A673 (cell line): ENCODE results near the gene GMPPB.
A peak's percentile ranks its signal among the peaks of the same experiment; 100 is the strongest.

Experiments
- EZH2 ChIP-seq: fragments of 200-600 bp; sonication (generic); IDR thresholded peaks from 2 replicates; pipeline ENCODE4 v1.6.1; 2017; ENCODE audit warnings: borderline replicate concordance, low read depth, mild to moderate bottlenecking, mixed read lengths, antibody characterized with exemption, low read length; ENCODE audit not compliant: poor library complexity, severe bottlenecking
- TF ChIP-seq, protein P1 (sequence below): fragments of 300-800, 200-600 bp; sonication (generic); conservative IDR thresholded peaks from 2 replicates; pipeline ENCODE4 v1.5.1; 2017; ENCODE audit warnings: low read depth, mild to moderate bottlenecking, antibody characterized with exemption, low read length, moderate library complexity, mixed read lengths

DNA sequence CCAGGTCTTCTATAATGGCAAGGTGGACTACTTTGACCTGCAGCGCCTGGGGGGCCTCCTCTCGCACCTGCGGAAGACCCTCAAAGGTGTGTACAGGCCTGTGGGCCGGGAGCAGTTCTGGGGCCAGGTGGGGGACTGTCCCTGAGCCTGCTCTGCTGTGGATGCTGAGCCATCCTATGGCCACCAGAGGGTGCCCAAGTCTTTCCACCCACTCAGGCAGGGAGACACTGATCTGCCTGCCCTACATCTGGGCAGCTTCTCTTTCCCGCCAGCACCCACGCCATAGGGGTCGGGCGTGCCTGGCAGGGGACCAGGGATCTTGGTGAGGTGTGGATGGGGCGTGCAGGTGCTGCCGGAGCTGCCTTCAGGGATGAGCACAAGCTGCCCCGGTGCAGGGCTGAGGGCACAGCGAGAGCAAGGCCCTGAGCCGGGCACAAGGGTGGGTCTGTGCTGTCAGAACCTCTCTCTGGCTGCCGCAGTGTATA is 20.3 kb downstream of the GMPPB start:
- TF ChIP-seq, protein P1, sequence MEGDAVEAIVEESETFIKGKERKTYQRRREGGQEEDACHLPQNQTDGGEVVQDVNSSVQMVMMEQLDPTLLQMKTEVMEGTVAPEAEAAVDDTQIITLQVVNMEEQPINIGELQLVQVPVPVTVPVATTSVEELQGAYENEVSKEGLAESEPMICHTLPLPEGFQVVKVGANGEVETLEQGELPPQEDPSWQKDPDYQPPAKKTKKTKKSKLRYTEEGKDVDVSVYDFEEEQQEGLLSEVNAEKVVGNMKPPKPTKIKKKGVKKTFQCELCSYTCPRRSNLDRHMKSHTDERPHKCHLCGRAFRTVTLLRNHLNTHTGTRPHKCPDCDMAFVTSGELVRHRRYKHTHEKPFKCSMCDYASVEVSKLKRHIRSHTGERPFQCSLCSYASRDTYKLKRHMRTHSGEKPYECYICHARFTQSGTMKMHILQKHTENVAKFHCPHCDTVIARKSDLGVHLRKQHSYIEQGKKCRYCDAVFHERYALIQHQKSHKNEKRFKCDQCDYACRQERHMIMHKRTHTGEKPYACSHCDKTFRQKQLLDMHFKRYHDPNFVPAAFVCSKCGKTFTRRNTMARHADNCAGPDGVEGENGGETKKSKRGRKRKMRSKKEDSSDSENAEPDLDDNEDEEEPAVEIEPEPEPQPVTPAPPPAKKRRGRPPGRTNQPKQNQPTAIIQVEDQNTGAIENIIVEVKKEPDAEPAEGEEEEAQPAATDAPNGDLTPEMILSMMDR, result peak; percentile 63
- no peak for TF ChIP-seq EZH2
